Neural cell (in vitro differentiated cells): Measurements from ENCODE around the gene BABAM2. TPM values are rescaled to one million over a fixed set of nuclear protein-coding genes. Genes with fewer than 3 reads are reported as not detected.
"Not testable (repeated sequence)": the region's sequence is repeated elsewhere in the genome, so short reads cannot be mapped to it uniquely, and the experiment has no call there.

Source experiments
- H2AFZ ChIP-seq: fragments of 200-600, 300-800 bp; sonication (generic), shearing (Covaris generic); 2 replicates; pipeline ENCODE4 v1.6.0; 2014; ENCODE audit warnings: low read depth, mild to moderate bottlenecking, antibody characterized with exemption, low read length, moderate library complexity
- H3F3A ChIP-seq: fragments of 200-600 bp; shearing (Covaris generic); 2 replicates; pipeline ENCODE4 v1.6.1; 2016; ENCODE audit warnings: mild to moderate bottlenecking, moderate library complexity, mixed read lengths, antibody characterized with exemption, low read length; ENCODE audit not compliant: insufficient read depth, poor library complexity, severe bottlenecking
- H3K27ac ChIP-seq: fragments of 200-600, 300-800 bp; sonication (generic), shearing (Covaris generic); 2 replicates; pipeline ENCODE4 v1.5.1; 2014; ENCODE audit warnings: mild to moderate bottlenecking, low read length, moderate library complexity
- H3K27me3 ChIP-seq: fragments of 300-800, 200-600 bp; sonication (generic), shearing (Covaris generic); 2 replicates; pipeline ENCODE4 v1.6.0; 2014; ENCODE audit warnings: mild to moderate bottlenecking, low read depth, low read length, moderate library complexity; ENCODE audit not compliant: insufficient read depth
- H3K36me3 ChIP-seq: fragments of 300-800, 200-600 bp; sonication (generic), shearing (Covaris generic); 2 replicates; pipeline ENCODE4 v1.5.1; 2014; ENCODE audit warnings: mild to moderate bottlenecking, antibody characterized with exemption, low read length, moderate library complexity; ENCODE audit not compliant: insufficient read depth
- H3K4me2 ChIP-seq: fragments of 300-800, 200-600 bp; sonication (generic), shearing (Covaris generic); 2 replicates; pipeline ENCODE4 v1.6.0; 2014; ENCODE audit warnings: mild to moderate bottlenecking, low read length
- H3K4me3 ChIP-seq: fragments of 300-800, 200-600 bp; sonication (generic), shearing (Covaris generic); 2 replicates; pipeline ENCODE4 v1.5.1; 2014; ENCODE audit warnings: mild to moderate bottlenecking, low read length, moderate library complexity
- H3K79me2 ChIP-seq: fragments of 200-600 bp; shearing (Covaris generic); replicated peaks from 2 replicates; pipeline ENCODE4 v1.6.0; 2014; ENCODE audit warnings: mild to moderate bottlenecking, low read length, moderate library complexity; ENCODE audit not compliant: insufficient read depth
- H3K9ac ChIP-seq: fragments of 300-800, 200-600 bp; sonication (generic), shearing (Covaris generic); 2 replicates; pipeline ENCODE4 v1.6.1; 2016; ENCODE audit warnings: mild to moderate bottlenecking, low read length, mixed read lengths
- H3K9me2 ChIP-seq: fragments of 200-600 bp; shearing (Covaris generic); 2 replicates; pipeline ENCODE4 v1.6.1; 2016; ENCODE audit warnings: mild to moderate bottlenecking, low read length, mixed read lengths; ENCODE audit not compliant: insufficient read depth
- H3K9me3 ChIP-seq: fragments of 200-600, 300-800 bp; sonication (generic), shearing (Covaris generic); 2 replicates; pipeline ENCODE4 v1.6.1; 2016; ENCODE audit warnings: mild to moderate bottlenecking, mixed run types, low read length, moderate library complexity, mixed read lengths
- H4K20me1 ChIP-seq: fragments of 200-600 bp; shearing (Covaris generic); 2 replicates; pipeline ENCODE4 v1.6.1; 2016; ENCODE audit warnings: mild to moderate bottlenecking, mixed run types; ENCODE audit not compliant: insufficient read depth
- CTCF ChIP-seq: fragments of 450-650 bp; IDR thresholded peaks from 2 replicates; pipeline ENCODE4 v1.5.1; 2014; ENCODE audit warnings: antibody characterized with exemption, mild to moderate bottlenecking, moderate library complexity; ENCODE audit not compliant: poor library complexity, severe bottlenecking
- EP300 ChIP-seq: fragments of 450-650 bp; conservative IDR thresholded peaks from 2 replicates; pipeline ENCODE4 v1.6.1; 2014; ENCODE audit warnings: antibody characterized with exemption, mild to moderate bottlenecking, moderate library complexity; ENCODE audit not compliant: poor library complexity, severe bottlenecking
- EZH2 ChIP-seq: fragments of 200-600, 300-800 bp; shearing (Covaris generic), sonication (generic); IDR thresholded peaks from 2 replicates; pipeline ENCODE4 v1.6.1; 2014; ENCODE audit warnings: antibody characterized with exemption, low read length, borderline replicate concordance, mild to moderate bottlenecking; ENCODE audit not compliant: insufficient read depth, poor library complexity, severe bottlenecking
- MXI1 ChIP-seq: fragments of 450-650 bp; conservative IDR thresholded peaks from 2 replicates; pipeline ENCODE4 v1.6.1; 2014; ENCODE audit warnings: antibody characterized with exemption, mild to moderate bottlenecking; ENCODE audit not compliant: poor library complexity, severe bottlenecking
- POLR2AphosphoS5 ChIP-seq: IDR thresholded peaks from 2 replicates; pipeline ENCODE4 v1.6.1; 2012
- RAD21 ChIP-seq: fragments of 450-650 bp; conservative IDR thresholded peaks from 2 replicates; pipeline ENCODE4 v1.6.1; 2014; ENCODE audit warnings: antibody characterized with exemption, mild to moderate bottlenecking, moderate library complexity
- REST ChIP-seq: IDR thresholded peaks from 2 replicates; pipeline ENCODE4 v1.6.1; 2012; ENCODE audit warnings: borderline replicate concordance
- SMC3 ChIP-seq: fragments of 450-650 bp; conservative IDR thresholded peaks from 2 replicates; pipeline ENCODE4 v1.6.1; 2014; ENCODE audit warnings: antibody characterized with exemption, mild to moderate bottlenecking, moderate library complexity; ENCODE audit not compliant: poor library complexity
- TAF1 ChIP-seq: IDR thresholded peaks from 2 replicates; pipeline ENCODE4 v1.6.1; 2012; ENCODE audit warnings: low read depth
- polyA plus RNA-seq: library from polyadenylated mRNA; depleted of rRNA; stranded (reverse); fragments of >200 nt; gene quantifications from 2 replicates; pipeline ENCODE4 v1.2.3, GENCODE V29; 2014

The BABAM2 gene
- polyA plus RNA-seq, 1 donor from 2014 or later, result 15.3 TPM

GRCh38 chr2:28103611-28104010, 213.1 kb downstream of the BABAM2 start (continued):
- no peak for TF ChIP-seq POLR2AphosphoS5

- no peak overlapping the region for H2AFZ ChIP-seq
- TF ChIP-seq CTCF (no peak), POLR2AphosphoS5 (no peak), EZH2 (no peak), RAD21 (no peak), EP300 (no peak), TAF1 (no peak), REST (no peak), SMC3 (no peak), MXI1 (no peak)
- no peak overlapping the region for H3K9ac ChIP-seq
- H3K79me2 ChIP-seq, result no peaks in the 10 kb centered on the region
- no peak overlapping the region for H3K4me2 ChIP-seq
- no peak overlapping the region for H3K27ac ChIP-seq
- no peaks in the 10 kb centered on the region for H4K20me1 ChIP-seq
- no peaks in the 10 kb centered on the region for H3K9me2 ChIP-seq
- H3F3A ChIP-seq, result no peaks in the 10 kb centered on the region
- no peaks in the 10 kb centered on the region for H3K9me3 ChIP-seq
- no peaks in the 10 kb centered on the region for H3K36me3 ChIP-seq
- H3K4me3 ChIP-seq, result no peak overlapping the region
- H3K27me3 ChIP-seq, result no peaks in the 10 kb centered on the region
These were observed 217.6 kb downstream of the BABAM2 start for GRCh38 chr2:28108143-28108542.

GRCh38 chr2:28113771-28114170, 223.2 kb downstream of the BABAM2 start:
- H3K4me3 ChIP-seq, H3K9me3 ChIP-seq, H3K27me3 ChIP-seq, H2AFZ ChIP-seq, H3K9me2 ChIP-seq, H3K36me3 ChIP-seq, H3K4me2 ChIP-seq, H3K9ac ChIP-seq, H3K79me2 ChIP-seq, H3K27ac ChIP-seq, H3F3A ChIP-seq, H4K20me1 ChIP-seq: not testable (repeated sequence)
